ENCODE measurements around the gene C1QTNF6. TPM values are rescaled to one million over a fixed set of nuclear protein-coding genes. Genes with fewer than 3 reads are reported as not detected.

C1QTNF6 gene
- total RNA-seq, 1 donor from 2014 or later, result 6.1 TPM

- no peak for TF ChIP-seq CTCF (IDR thresholded peaks at IDR 0.05)
- peak; percentile 80 for DNase-seq
- Histone ChIP-seq H3K4me3 (peak overlapping the region; percentile 26), H3K9me3 (no peaks in the 10 kb centered on the region), H3K27ac (peak overlapping the region; percentile 45), H3K36me3 (no peaks in the 10 kb centered on the region), H3K4me1 (peaks cover 38% of the 10 kb centered on the region), H3K27me3 (no peaks in the 10 kb centered on the region)
- ATAC-seq, result peak; percentile 86
- intact Hi-C loops (cut with DNase I), result no loop called here
Measured at GRCh38 chr22:37176464-37177061, 11.5 kb downstream of the C1QTNF6 start.

- Histone ChIP-seq H3K36me3 (no peaks in the 10 kb centered on the region), H3K27ac (peak overlapping the region; percentile 45), H3K4me1 (peaks cover 38% of the 10 kb centered on the region), H3K4me3 (no peak overlapping the region), H3K9me3 (no peaks in the 10 kb centered on the region), H3K27me3 (no peaks in the 10 kb centered on the region)
- ATAC-seq (no peak), DNase-seq (peak; percentile 56)
- intact Hi-C loops (cut with DNase I), result no loop called here
- TF ChIP-seq CTCF (IDR thresholded peaks at IDR 0.05), result no peak
Measured at GRCh38 chr22:37175414-37176281, 12.4 kb downstream of the C1QTNF6 start.

GRCh38 chr22:37174964-37175363, 13.1 kb downstream of the C1QTNF6 start:
- DNase-seq, result no peak
- Histone ChIP-seq H3K27ac (no peak overlapping the region), H3K4me3 (no peak overlapping the region), H3K9me3 (no peaks in the 10 kb centered on the region), H3K27me3 (no peaks in the 10 kb centered on the region), H3K36me3 (no peaks in the 10 kb centered on the region), H3K4me1 (peaks cover 38% of the 10 kb centered on the region)
- no peak for TF ChIP-seq CTCF (IDR thresholded peaks at IDR 0.05)
- intact Hi-C loops (cut with DNase I), result no loop called here
- ATAC-seq, result no peak

- Histone ChIP-seq H3K36me3 (no peaks in the 10 kb centered on the region), H3K4me3 (no peak overlapping the region), H3K27me3 (no peaks in the 10 kb centered on the region), H3K9me3 (no peaks in the 10 kb centered on the region), H3K4me1 (peaks cover 31% of the 10 kb centered on the region), H3K27ac (no peak overlapping the region)
- intact Hi-C loops (cut with DNase I), result no loop called here
- no peak for ATAC-seq
- TF ChIP-seq CTCF (IDR thresholded peaks at IDR 0.05), result no peak
- DNase-seq, result no peak
Measured at GRCh38 chr22:37173709-37174108, 14.3 kb downstream of the C1QTNF6 start.

- H3K4me1 ChIP-seq, result peaks cover 24% of the 10 kb centered on the region
- no peaks in the 10 kb centered on the region for H3K27me3 ChIP-seq
- H3K36me3 ChIP-seq, result no peaks in the 10 kb centered on the region
- ATAC-seq (no peak), DNase-seq (peak; percentile 42)
- intact Hi-C loops (cut with DNase I), result no loop called here
- H3K4me3 ChIP-seq, result no peak overlapping the region
- H3K27ac ChIP-seq, result no peak overlapping the region
- no peaks in the 10 kb centered on the region for H3K9me3 ChIP-seq
- no peak for TF ChIP-seq CTCF (IDR thresholded peaks at IDR 0.05)
Measured at GRCh38 chr22:37172266-37173245, 15.5 kb downstream of the C1QTNF6 start.

All from upper lobe of right lung (tissue), 1 donor.